ENCODE measurements around the gene MDK. TPM values are rescaled to one million over a fixed set of nuclear protein-coding genes. Genes with fewer than 3 reads are reported as not detected.

The MDK gene
- total RNA-seq, 1 experiment from 2014 or later = 399 TPM

GRCh38 chr11:46380340-46381047 is 975 bp upstream of the MDK start:
- TF ChIP-seq EZH2 (IDR thresholded peaks at IDR 0.05; ENCODE audit: low read depth) = no peak
- TF ChIP-seq, protein P1, sequence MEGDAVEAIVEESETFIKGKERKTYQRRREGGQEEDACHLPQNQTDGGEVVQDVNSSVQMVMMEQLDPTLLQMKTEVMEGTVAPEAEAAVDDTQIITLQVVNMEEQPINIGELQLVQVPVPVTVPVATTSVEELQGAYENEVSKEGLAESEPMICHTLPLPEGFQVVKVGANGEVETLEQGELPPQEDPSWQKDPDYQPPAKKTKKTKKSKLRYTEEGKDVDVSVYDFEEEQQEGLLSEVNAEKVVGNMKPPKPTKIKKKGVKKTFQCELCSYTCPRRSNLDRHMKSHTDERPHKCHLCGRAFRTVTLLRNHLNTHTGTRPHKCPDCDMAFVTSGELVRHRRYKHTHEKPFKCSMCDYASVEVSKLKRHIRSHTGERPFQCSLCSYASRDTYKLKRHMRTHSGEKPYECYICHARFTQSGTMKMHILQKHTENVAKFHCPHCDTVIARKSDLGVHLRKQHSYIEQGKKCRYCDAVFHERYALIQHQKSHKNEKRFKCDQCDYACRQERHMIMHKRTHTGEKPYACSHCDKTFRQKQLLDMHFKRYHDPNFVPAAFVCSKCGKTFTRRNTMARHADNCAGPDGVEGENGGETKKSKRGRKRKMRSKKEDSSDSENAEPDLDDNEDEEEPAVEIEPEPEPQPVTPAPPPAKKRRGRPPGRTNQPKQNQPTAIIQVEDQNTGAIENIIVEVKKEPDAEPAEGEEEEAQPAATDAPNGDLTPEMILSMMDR (conservative IDR thresholded peaks at IDR 0.05) = no peak
- H3K79me2 ChIP-seq (ENCODE audit: low read depth) = no peaks in the 10 kb centered on the region
- ChIA-PET CTCF (no interaction called here), POLR2A (ENCODE audit: unreplicated experiment) (no interaction called here)
- H3K27ac ChIP-seq = peak overlapping the region; percentile 5; the same call in 1 of the 2 replicates
- peak overlapping the region; percentile 73 for H3K4me3 ChIP-seq
- H3K36me3 ChIP-seq (ENCODE audit: low read depth) = no peaks in the 10 kb centered on the region
- BruUV-seq (replicated peaks) = no TSS peak
- H4K20me1 ChIP-seq (ENCODE audit: insufficient read depth) = no peaks in the 10 kb centered on the region
- peaks cover 47% of the 10 kb centered on the region for H3F3A ChIP-seq (ENCODE audit: insufficient read depth, low read depth)
- peak; percentile 33 to 80 for DNase-seq
- H3K27me3 ChIP-seq (ENCODE audit: insufficient read depth, low read depth) = no peaks in the 10 kb centered on the region
- no peaks in the 10 kb centered on the region for H3K9me2 ChIP-seq (ENCODE audit: insufficient read depth)
- peak overlapping the region; percentile 91 for H3K4me2 ChIP-seq
- H3K9me3 ChIP-seq (ENCODE audit: insufficient read depth, low read depth) = no peaks in the 10 kb centered on the region
- peak overlapping the region; percentile 81 for H2AFZ ChIP-seq
- H3K4me1 ChIP-seq (replicated peaks; ENCODE audit: insufficient read depth) = peaks cover 21% of the 10 kb centered on the region
- intact Hi-C loops (cut with micrococcal nuclease; ENCODE audit: unreplicated experiment) = loop anchor here (5.0 kb wide), 3 partner anchors 138 to 977 kb away; partner anchors contain the start of genes ATG13 and HARBI1

GRCh38 chr11:46381819-46382645 is 563 bp downstream of the MDK start:
- H4K20me1 ChIP-seq (ENCODE audit: insufficient read depth) = no peaks in the 10 kb centered on the region
- H3K9me2 ChIP-seq (ENCODE audit: insufficient read depth) = no peaks in the 10 kb centered on the region
- H3K4me3 ChIP-seq = peak overlapping the region; percentile 68
- peak overlapping the region; percentile 86 for H2AFZ ChIP-seq
- intact Hi-C loops (cut with micrococcal nuclease; ENCODE audit: unreplicated experiment) = loop anchor here (5.0 kb wide), 3 partner anchors 140 to 975 kb away; partner anchors contain the start of genes ATG13 and HARBI1
- H3K79me2 ChIP-seq (ENCODE audit: low read depth) = no peaks in the 10 kb centered on the region
- peak in 1 of 2 experiments; percentile 47 for DNase-seq
- no peaks in the 10 kb centered on the region for H3K9me3 ChIP-seq (ENCODE audit: insufficient read depth, low read depth)
- peak overlapping the region; percentile 90 for H3K4me2 ChIP-seq
- no peak overlapping the region for H3K27ac ChIP-seq
- H3K27me3 ChIP-seq (ENCODE audit: insufficient read depth, low read depth) = no peaks in the 10 kb centered on the region
- no TSS peak for BruUV-seq (replicated peaks)
- TF ChIP-seq, protein P1 (conservative IDR thresholded peaks at IDR 0.05) = no peak
- no peak for TF ChIP-seq EZH2 (IDR thresholded peaks at IDR 0.05; ENCODE audit: low read depth)
- peaks cover 27% of the 10 kb centered on the region for H3K4me1 ChIP-seq (replicated peaks; ENCODE audit: insufficient read depth)
- H3F3A ChIP-seq (ENCODE audit: insufficient read depth, low read depth) = peaks cover 52% of the 10 kb centered on the region
- POLR2A ChIA-PET (ENCODE audit: unreplicated experiment) = no interaction called here
- CTCF ChIA-PET = interaction anchor here (0.6 to 1.7 kb wide), 3 partner anchors 10 to 138 kb away, joined by 6 to 12 read pairs (median 10); partner anchors contain the start of gene CHRM4
- H3K36me3 ChIP-seq (ENCODE audit: low read depth) = no peaks in the 10 kb centered on the region

DNA sequence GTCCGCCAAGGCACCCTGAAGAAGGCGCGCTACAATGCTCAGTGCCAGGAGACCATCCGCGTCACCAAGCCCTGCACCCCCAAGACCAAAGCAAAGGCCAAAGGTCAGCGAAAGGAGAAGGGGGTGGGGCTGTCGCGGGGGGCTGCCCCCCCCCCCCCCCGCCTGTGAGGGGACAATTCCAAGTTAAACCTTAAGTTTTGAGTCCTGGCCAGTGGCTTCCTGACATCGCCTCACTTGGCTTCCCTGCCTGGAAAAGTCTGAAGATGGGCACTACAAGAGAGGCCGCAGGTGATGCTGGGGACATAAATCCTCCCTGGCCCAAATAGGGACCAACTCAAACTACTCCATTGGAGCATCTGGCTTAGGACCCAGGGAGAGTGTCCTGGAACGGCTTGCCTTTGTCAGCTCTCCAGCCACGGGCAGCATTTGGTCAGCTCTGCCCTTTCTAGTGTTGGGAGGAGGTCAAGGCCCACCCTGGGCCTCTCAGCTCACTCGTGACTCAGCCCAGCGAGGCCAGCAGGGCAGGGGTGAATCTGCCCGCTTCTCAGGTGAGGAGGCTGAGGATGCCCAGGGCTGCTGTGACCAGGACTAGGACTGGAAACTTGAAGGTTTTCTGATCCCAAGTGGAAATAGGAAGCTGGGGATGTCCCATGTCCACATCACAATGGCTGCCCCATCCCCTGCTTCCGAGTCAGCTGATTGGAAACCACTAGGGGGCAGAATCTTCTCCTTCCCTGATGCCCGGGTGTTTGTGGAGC is 1.4 kb downstream of the MDK start:
- Histone ChIP-seq H3K27me3 (ENCODE audit: insufficient read depth, low read depth) (no peaks in the 10 kb centered on the region), H3K9me2 (ENCODE audit: insufficient read depth) (no peaks in the 10 kb centered on the region), H3K4me3 (peak overlapping the region; percentile 68), H4K20me1 (ENCODE audit: insufficient read depth) (no peaks in the 10 kb centered on the region), H3F3A (ENCODE audit: insufficient read depth, low read depth) (peaks cover 46% of the 10 kb centered on the region), H3K36me3 (ENCODE audit: low read depth) (no peaks in the 10 kb centered on the region), H3K79me2 (ENCODE audit: low read depth) (no peaks in the 10 kb centered on the region), H3K4me2 (peak overlapping the region; percentile 90), H2AFZ (no peak overlapping the region), H3K9me3 (ENCODE audit: insufficient read depth, low read depth) (no peaks in the 10 kb centered on the region), H3K4me1 (replicated peaks; ENCODE audit: insufficient read depth) (peaks cover 30% of the 10 kb centered on the region), H3K27ac (no peak overlapping the region)
- peak in 1 of 2 experiments; percentile 34 for DNase-seq
- POLR2A ChIA-PET (ENCODE audit: unreplicated experiment) = no interaction called here
- TF ChIP-seq, protein P1 (conservative IDR thresholded peaks at IDR 0.05) = peak; percentile 67
- no peak for TF ChIP-seq EZH2 (IDR thresholded peaks at IDR 0.05; ENCODE audit: low read depth)
- BruUV-seq (replicated peaks) = no TSS peak
- CTCF ChIA-PET = interaction anchor here (0.5 to 1.7 kb wide), 5 partner anchors 9 to 327 kb away, joined by 3 to 10 read pairs (median 3); partner anchors contain the start of gene CHRM4
- intact Hi-C loops (cut with micrococcal nuclease; ENCODE audit: unreplicated experiment) = loop anchor here (5.0 kb wide), 3 partner anchors 141 to 974 kb away; partner anchors contain the start of genes ATG13 and HARBI1
